Measurements from ENCODE around the gene MCU. TPM values are rescaled to one million over a fixed set of nuclear protein-coding genes. Genes with fewer than 3 reads are reported as not detected.
A peak's percentile ranks its signal among the peaks of the same experiment; 100 is the strongest.

MCU gene
- total and polyA plus RNA-seq, 8 donors: 15.2 to 90.1 (median 31.0) TPM

- peak in 1 of 2 donors; percentile 54 for DNase-seq
- TF ChIP-seq CTCF (IDR thresholded peaks at IDR 0.05) (no peak), POLR2A (IDR thresholded peaks at IDR 0.05) (no peak), EP300 (IDR thresholded peaks at IDR 0.05) (no peak), POLR2AphosphoS5 (IDR thresholded peaks at IDR 0.05) (peak in 1 of 3 donors; percentile 10)
- 43 to 62% (median 53%) methylated on average over 4 of the region's 4 CpGs for WGBS, 5 donors
- H3K4me3 ChIP-seq: no peak overlapping the region
- no peaks in the 10 kb centered on the region for H3K9me3 ChIP-seq
- intact Hi-C loops (cut with DNase I; ENCODE audit: low total_unique reads): no loop called here
- H3K27ac ChIP-seq: no peak overlapping the region
- no peaks in the 10 kb centered on the region for H3K36me3 ChIP-seq
- peaks cover 0 to 41% (median 18%) of the 10 kb centered on the region in 4 donors for H3K4me1 ChIP-seq
- H3K27me3 ChIP-seq: no peaks in the 10 kb centered on the region
These were observed 108.2 kb downstream of the MCU start for GRCh38 chr10:72800000-72800740.

- WGBS, 5 donors: 60 to 72% (median 66%) methylated on average over 6 of the region's 6 CpGs
These were observed 108.8 kb downstream of the MCU start for GRCh38 chr10:72800741-72801092.

GRCh38 chr10:72801263-72801868 lies 109.4 kb downstream of the MCU start:
- Histone ChIP-seq H3K9me3 (no peaks in the 10 kb centered on the region), H3K27ac (no peak overlapping the region), H3K27me3 (no peaks in the 10 kb centered on the region), H3K4me1 (peaks cover 0 to 36% (median 18%) of the 10 kb centered on the region in 4 donors), H3K4me3 (no peak overlapping the region), H3K36me3 (no peaks in the 10 kb centered on the region)
- 81 to 94% (median 91%) methylated on average over 5 of the region's 5 CpGs for WGBS, 5 donors
- DNase-seq: no peak
- TF ChIP-seq POLR2A (IDR thresholded peaks at IDR 0.05): no peak
- TF ChIP-seq EP300 (IDR thresholded peaks at IDR 0.05): no peak
- no peak for TF ChIP-seq POLR2AphosphoS5 (IDR thresholded peaks at IDR 0.05)
- TF ChIP-seq CTCF (IDR thresholded peaks at IDR 0.05): no peak
- intact Hi-C loops (cut with DNase I; ENCODE audit: low total_unique reads): no loop called here

More at GRCh38 chr10:72800741-72801092, 108.8 kb downstream of the MCU start:
- H3K36me3 ChIP-seq: no peaks in the 10 kb centered on the region
- no peak for DNase-seq
- no peaks in the 10 kb centered on the region for H3K27me3 ChIP-seq
- no peak overlapping the region for H3K4me3 ChIP-seq
- TF ChIP-seq POLR2AphosphoS5 (IDR thresholded peaks at IDR 0.05) (no peak), CTCF (IDR thresholded peaks at IDR 0.05) (no peak), EP300 (IDR thresholded peaks at IDR 0.05) (no peak), POLR2A (IDR thresholded peaks at IDR 0.05) (no peak)
- H3K27ac ChIP-seq: no peak overlapping the region
- H3K4me1 ChIP-seq: peaks cover 0 to 40% (median 18%) of the 10 kb centered on the region in 4 donors
- intact Hi-C loops (cut with DNase I; ENCODE audit: low total_unique reads): no loop called here
- H3K9me3 ChIP-seq: no peaks in the 10 kb centered on the region

GRCh38 chr10:72802332-72802731 lies 110.4 kb downstream of the MCU start:
- no peak overlapping the region for H3K4me3 ChIP-seq
- H3K27me3 ChIP-seq: no peaks in the 10 kb centered on the region
- H3K27ac ChIP-seq: no peak overlapping the region
- 75 to 91% (median 77%) methylated on average over 2 of the region's 2 CpGs for WGBS, 5 donors
- TF ChIP-seq POLR2A (IDR thresholded peaks at IDR 0.05) (no peak), CTCF (IDR thresholded peaks at IDR 0.05) (no peak), EP300 (IDR thresholded peaks at IDR 0.05) (no peak), POLR2AphosphoS5 (IDR thresholded peaks at IDR 0.05) (no peak)
- no peak for DNase-seq
- intact Hi-C loops (cut with DNase I; ENCODE audit: low total_unique reads): no loop called here
- no peaks in the 10 kb centered on the region for H3K9me3 ChIP-seq
- H3K36me3 ChIP-seq: no peaks in the 10 kb centered on the region
- H3K4me1 ChIP-seq: peaks cover 0 to 36% (median 18%) of the 10 kb centered on the region in 4 donors

All from stomach (tissue), 9 donors.